ENCODE data around the gene CHN1. TPM values are rescaled to one million over a fixed set of nuclear protein-coding genes. Genes with fewer than 3 reads are reported as not detected.

Gene CHN1
- total RNA-seq, 4 donors from 2014 or later = 6.4 to 23.8 (median 8.7) TPM

GRCh38 chr2:175025946-175026345, 20.8 kb upstream of the CHN1 start:
- DNase-seq (ENCODE audit: low spot score) (no peak), ATAC-seq (ENCODE audit: low FRiP score) (no peak)
- no peak for TF ChIP-seq CTCF (IDR thresholded peaks at IDR 0.05)

- ATAC-seq (ENCODE audit: low FRiP score) (no peak), DNase-seq (ENCODE audit: low spot score) (no peak)
These were observed 20.1 kb upstream of the CHN1 start for GRCh38 chr2:175025233-175025632.

GRCh38 chr2:175022923-175023322, 17.7 kb upstream of the CHN1 start:
- ATAC-seq (ENCODE audit: low FRiP score) = no peak

More at GRCh38 chr2:175025233-175025632, 20.1 kb upstream of the CHN1 start:
- no peak for TF ChIP-seq CTCF (IDR thresholded peaks at IDR 0.05)

GRCh38 chr2:175019566-175020327, 14.6 kb upstream of the CHN1 start:
- DNase-seq (ENCODE audit: low spot score) (no peak), ATAC-seq (ENCODE audit: low FRiP score) (no peak)
- no peak for TF ChIP-seq CTCF (IDR thresholded peaks at IDR 0.05)

More at GRCh38 chr2:175022923-175023322, 17.7 kb upstream of the CHN1 start:
- no peak for DNase-seq (ENCODE audit: low spot score)
- no peak for TF ChIP-seq CTCF (IDR thresholded peaks at IDR 0.05)

GRCh38 chr2:175017618-175018414, 12.6 kb upstream of the CHN1 start:
- TF ChIP-seq CTCF (IDR thresholded peaks at IDR 0.05) = no peak
- DNase-seq (ENCODE audit: low spot score) = no peak
- ATAC-seq (ENCODE audit: low FRiP score) = no peak

GRCh38 chr2:175015340-175015739, 10.2 kb upstream of the CHN1 start:
- ATAC-seq (ENCODE audit: low FRiP score) = no peak
- no peak for DNase-seq (ENCODE audit: low spot score)
- TF ChIP-seq CTCF (IDR thresholded peaks at IDR 0.05) = no peak
